GM18517 (cell line): Measurements from ENCODE around the gene TMEM255B.
"Not testable (repeated sequence)": the region's sequence is repeated elsewhere in the genome, so short reads cannot be mapped to it uniquely, and the experiment has no call there.

ENCODE experiments used
- ATAC-seq: cut with Tn5 transposase; IDR thresholded peaks from one replicate; pipeline ENCODE4 v1.9.1; 2021; ENCODE audit warnings: mild to moderate bottlenecking, moderate library complexity; ENCODE audit not compliant: unreplicated experiment

The TMEM255B gene

DNA sequence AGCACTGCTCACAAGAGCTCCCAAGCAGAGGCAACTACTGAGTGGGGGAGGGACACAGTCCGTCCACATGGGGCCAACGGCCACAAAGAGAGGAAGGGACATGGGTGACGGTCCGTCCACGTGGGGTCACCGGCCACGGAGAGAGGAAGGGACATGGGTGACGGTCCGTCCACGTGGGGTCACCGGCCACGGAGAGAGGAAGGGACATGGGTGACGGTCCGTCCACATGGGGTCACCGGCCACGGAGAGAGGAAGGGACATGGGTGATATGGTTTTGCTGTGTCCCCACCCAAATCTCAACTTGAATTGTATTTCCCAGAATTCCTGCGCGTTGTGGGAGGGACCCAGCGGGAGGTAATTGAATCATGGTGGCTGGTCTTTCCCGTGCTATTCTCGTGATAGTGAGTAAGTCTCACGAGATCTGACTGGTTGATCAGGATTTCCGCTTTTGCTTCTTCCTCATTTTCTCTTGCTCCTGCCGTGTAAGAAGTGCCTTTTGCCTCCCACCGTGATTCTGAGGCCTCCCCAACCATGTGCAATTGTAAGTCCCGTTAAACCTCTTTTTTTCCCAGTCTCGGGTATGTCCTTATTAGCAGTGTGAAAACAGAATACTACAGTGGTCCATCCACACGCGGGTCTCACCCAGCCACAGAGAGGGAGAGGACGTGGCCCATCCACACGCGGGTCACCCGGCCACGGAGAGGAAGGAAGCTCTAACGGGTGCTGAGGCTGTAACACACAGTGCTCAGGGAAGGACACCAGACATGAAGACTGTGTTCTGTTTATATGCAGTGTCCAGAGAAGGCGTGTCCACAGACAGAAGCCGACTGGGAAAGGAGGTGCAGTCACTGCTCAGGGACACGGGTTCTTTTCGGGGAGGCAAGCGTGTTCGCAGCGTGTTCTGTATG lies 56.4 kb downstream of the TMEM255B start:
- ATAC-seq = no peak

DNA sequence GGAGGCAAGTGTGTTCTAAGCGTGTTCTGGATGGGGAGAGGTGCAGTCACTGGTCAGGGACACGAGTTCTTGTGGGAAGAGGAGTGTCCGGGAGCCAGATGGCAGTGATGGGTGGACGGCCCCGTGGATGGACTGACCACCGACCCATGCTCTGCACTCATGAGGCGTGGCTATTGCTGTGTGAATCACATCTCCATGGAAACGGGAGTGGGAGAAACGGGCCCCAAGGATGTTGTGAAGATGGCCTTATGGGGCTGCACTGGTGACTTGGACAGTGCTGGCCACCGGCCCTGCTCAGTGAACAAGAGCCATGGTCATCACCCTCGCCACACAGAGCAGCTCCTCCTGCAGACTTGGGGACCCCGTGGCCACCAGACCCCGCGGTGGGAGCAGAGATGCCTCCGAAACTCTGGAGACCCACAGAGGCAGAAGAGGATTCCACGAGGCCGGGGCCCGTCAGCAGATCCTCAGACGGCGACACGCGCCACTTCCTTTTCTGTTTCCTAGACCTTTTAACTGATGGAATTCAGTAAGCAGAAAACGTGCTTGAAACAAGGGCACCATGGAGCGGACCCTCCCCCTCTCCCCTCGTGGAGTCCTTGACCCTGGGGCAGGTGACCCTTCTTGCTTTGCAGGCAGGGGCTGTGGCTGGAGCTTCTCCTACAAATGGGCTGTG lies 57.4 kb downstream of the TMEM255B start:
- ATAC-seq = no peak

DNA sequence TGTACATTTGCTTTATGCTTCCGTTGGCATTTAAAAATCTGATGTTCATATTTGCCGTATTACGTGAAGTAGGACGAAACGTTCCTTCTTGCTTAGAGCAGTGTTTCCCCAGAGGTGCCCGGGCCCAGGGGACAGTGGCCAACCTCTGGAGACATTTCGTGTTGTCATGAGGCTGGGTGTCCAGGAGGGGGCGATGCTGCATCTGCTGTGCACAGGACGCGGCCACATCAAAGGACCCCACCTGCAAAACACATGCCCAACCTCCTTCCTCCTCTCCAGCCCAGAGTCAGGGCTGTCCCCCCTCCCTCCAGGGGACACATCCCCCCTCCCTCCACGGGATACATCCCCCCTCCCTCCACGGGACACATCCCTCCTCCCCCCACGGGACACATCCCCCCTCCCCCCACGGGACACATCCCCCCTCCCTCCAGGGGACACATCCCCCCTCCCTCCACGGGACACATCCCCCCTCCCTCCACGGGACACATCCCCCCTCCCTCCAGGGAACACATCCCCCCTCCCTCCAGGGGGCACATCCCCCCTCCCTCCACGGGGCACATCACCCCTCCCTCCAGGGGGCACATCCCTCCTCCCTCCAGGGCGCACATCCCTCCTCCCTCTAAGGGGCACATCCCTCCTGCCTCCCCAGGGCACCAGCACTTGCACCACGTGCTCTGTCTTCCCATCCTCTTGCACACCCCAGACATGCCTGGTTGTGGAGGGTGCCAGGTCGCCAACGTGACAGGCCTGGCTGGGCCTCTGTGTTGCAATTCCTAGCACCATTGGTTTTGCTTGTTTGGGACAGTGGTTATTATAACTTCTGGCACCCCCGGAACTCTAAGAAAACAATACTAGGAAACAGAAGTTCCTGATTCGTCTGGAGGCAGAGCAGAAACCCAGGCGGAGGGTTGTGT lies 58.2 kb downstream of the TMEM255B start:
- ATAC-seq = no peak

DNA sequence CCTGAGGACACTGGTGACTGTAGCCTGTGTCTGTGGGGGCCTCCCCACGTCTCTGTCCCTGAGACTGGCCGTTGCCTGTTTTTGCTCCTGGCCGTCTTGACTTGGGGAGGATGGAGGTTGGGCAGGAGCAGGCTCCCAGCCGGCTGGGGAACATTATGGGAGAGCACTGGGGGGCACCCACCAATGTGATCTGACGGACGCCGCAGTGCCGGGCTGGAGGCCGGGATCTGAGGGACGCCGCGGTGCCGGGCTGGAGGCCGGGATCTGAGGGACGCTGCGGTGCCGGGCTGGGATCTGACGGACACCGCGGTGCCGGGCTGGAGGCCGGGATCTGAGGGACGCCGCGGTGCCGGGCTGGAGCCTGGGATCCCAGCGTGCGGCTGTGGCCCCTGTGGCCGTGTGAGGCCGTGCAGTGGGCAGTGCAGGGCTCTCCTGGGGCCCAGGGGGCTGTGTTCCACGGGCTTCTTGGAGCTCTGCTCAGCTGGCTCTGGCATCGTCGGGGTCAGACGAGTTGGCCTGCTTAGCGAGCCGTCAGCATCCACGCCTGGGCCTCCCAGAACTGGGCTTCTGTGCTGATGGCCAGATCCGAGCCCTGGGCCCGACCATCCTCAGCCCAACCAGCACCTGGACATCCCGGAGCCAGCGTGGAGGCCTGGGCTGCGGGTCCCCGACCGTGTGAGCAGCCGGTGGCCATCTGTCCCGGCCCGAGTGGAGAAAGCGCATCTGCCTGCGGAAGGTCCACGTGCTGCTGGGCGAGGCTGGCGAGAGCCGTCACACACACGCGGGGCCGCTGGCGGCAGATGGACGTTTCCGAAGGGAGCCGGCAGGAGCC lies 59.0 kb downstream of the TMEM255B start:
- ATAC-seq = no peak

DNA sequence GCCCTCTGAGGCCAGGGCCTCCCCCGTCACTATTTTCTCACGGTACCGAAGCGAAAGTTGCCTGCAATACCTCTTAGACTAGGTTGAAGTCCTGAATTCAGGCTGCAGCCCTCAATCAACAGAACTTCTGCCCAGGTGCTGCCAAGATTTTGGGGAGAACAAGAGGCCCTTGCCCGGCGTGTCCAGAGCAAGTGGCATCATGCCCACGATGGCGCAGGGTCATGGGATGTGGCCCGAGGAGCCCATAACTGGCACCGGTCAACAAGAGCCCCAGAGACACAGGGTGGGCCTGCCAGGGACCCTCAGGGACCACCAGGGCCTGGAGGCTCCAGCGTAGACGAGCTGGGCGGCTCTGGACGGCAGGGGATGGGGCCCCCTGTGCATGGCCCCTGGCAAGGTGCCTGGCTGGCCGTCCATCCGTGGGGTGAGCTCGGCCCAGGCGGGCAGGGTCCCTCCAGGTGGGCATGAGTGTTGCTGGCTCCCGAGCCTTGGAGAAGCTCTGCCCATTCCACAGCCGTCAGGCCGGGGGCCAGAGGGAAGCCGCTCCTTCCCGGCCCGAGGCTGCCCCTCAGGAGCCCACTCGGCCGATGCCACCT lies 59.8 kb downstream of the TMEM255B start:
- no peak for ATAC-seq

DNA sequence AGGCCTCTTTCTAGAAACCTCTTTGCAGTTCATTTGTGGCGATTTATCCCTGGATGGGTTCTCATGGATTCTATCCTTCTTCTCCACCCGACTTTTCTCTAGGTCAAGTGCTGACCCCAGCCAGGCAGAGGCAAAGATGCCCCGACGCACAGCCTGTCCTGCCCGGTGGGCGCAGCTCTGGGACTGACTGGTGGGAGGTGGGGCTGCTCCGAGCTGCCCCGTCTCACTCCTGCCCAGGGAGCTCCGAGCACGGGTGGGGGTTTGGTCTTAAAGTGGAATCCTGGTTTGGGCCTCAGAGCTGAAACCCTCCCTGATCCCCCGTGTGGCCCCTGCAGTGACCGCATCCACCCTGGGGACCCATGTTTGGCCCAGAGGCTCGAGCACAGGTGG lies 60.3 kb downstream of the TMEM255B start:
- no peak for ATAC-seq

DNA sequence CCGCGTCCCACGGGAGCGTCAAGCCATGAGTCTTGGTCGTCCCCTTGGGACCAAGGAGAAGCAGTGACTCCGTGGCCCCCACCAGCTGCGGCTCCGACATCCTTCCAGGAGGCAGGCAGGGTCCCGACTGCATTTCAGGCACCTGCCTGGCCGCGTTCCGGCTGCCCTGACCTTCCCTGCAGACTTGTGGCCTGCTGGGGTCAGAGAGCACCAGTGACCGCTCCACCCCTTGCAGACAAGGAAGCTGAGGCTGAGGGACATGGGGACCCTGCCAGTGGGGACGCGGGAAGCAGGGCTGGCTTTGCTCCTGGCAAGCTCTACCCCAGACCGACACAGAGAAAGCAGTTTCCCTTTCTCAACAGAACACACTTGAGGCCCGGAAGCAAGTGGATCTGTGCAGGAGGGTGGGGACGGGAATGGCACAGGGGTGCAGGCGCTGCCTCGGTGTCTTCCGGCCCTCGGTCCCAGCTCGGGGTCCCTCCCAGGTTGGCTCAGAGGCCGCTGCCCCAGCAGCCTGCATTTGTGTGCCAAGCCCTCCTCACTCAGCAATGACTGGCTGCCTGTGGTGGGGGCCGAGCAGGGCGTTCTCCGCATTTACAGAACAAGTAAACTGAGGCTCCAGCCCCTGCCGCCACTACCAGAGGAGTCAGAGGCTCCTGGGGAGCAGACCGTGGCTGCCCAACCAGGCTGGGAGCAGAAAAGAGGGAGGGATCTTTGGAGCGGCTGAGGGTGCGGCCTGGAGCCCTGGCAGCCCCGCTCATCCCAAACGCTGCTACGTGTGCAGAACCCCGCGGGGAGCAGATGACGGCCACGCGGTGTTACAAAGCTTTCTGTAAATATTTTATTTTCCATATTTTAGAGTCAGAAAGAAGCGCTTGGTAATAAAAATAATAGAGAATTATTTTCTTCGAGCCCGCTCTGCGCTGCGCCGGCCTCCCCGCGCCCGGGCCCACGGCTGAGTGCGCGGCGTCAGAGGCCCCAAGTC lies 61.0 kb downstream of the TMEM255B start:
- no peak for ATAC-seq

DNA sequence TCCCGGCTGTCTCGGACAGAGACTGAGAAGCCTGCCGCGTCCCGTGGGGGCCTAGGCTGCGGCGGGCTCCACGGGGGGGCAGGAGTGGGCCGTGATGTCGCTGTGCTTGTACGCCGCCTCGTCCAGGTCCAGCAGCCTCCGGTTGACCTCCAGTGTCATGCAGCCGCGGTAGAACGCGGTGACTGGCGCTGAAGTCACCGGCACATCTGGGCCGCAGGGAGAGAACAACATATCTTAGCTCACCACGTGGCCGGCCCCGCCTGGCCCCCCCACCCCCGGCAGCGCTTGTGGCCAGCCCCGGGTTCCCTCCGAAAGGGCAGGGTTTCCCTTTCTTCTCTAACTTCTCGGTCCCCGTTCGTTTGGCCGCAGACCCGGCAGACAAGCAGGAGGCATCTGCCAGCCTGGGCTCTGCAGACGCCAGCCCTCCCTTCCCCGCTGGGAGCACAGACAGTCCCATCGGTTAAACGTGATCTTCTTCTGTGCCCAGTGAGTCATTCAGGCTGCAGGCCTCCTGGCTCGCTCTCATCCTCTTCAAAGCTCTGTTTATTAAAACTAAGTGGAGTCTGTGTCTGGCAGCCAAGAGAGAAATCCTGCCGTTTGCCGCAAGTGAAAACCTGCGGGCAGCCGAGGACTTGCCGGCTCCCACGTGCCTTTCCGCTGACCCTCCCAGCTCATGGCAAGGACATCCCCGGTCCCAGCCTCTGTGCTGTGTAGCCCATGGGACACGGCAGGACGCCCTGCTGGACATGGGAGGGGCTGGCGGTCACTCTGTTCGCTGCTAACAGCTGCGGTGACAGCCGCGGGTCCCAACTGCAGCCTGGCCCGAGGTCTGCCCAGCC lies 62.0 kb downstream of the TMEM255B start:
- ATAC-seq = no peak

DNA sequence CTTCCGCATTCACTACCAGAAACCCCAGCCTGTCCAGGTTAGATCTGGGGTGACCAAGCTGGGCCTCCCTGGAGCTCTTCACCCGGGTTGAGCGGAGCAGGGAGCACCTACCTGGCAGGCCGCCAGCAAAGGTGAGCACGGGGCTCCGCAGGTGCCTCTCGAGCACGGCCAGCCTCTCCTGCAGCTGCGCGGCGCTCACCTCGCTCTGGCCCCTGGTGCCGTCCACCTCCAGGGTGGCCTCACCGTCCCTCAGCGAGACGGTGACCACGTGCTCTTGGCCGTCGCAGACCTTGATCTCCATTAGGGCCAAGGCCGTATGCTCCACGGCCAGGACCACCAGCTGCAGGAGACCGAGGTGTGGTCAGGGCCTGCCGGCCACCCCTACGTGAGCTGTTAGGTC lies 62.8 kb downstream of the TMEM255B start:
- ATAC-seq = no peak

DNA sequence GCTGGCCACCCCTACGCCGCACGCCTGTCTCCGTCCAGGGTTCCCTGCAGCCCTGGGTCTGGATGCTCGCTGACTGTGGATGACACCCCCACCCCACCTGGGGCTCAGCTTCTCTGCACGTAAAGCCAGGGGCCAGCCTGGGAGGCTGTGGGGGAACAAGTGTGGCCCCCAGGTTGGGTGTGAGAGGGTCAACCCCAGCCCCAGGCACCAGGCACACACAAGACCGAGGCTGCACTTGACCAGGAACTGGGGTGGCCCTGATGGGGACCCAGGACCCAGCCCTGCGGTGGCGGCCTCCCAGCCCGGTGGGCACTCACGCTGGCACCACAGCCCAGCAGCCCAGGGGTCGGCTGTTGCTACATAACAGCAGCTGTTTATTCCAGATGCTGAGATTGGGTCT lies 63.2 kb downstream of the TMEM255B start:
- ATAC-seq = no peak

DNA sequence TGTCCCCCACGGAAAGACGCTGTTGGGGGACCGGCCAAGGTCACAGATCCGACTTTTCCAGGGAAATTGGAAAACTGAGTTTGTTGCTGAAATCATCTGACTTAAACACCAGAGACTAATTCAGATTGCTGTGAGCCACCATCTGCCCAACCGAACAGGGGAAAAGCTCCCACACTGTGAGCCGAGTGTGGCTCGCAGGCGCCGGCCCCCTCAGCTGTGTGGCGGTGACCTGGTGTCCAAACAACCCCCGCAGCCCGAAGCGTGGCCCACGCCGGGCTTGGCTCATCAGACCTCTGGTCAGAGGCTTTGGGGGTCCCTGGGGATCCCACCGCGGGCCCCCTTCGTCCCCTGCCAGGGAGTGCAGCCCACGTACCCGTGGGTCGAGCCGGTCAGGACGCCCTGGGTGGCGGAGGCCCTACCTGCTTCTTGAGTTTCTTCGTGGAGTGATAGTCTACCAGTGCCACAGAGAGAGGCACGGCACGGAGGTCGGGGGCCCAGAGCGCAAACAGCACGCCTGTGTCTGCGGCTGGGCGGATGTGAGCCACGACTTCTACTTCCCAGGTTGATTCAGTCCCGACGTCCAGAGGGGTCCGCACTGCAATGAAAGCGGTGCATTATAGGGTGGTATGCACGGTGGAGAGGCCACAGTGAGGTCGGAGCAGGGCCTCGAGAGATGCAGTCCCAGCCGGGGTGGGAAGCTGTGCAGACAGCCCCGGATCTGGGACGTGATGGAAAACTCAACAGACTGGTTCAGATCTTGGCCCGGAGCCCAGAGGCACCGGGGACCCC lies 64.1 kb downstream of the TMEM255B start:
- ATAC-seq = no peak

DNA sequence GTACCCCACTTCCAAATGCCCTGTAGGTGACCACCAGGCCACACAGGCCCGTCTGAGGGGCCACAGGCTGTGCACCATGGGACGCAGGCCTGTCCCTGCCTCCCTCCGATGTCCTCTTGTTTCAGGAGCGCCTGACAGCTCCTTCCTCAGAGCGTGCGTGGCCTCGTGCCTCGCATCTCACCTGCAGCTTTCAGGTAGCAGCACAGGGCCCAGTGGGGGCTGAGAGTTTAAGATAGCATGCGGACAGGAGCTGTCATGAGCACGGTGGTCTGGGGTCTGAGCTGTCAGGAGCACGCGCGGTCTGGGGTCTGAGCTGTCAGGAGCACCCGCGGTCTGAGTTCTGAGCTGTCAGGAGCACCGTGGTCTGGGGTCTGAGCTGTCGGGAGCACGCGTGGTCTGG lies 64.7 kb downstream of the TMEM255B start:
- ATAC-seq = no peak

DNA sequence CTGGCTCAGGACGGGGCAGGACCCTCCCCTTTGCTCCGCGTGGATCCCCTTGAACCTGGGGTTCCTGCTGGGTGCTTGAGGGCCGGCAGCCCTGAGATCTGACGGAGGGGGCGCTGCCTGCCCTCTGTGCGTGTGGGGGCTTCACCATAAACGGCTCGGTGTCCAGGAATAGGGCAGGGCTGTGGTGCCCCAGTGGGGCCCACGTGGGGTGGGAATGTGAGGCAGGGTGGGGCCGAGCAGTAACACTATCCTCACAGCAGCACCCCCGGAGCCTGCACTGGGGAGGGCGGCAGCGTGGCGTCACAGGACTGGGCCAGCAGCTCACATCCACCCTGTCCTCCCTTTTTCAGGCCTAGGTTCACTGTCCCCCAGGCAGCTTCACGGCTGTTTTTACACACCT lies 66.8 kb downstream of the TMEM255B start:
- ATAC-seq = no peak

DNA sequence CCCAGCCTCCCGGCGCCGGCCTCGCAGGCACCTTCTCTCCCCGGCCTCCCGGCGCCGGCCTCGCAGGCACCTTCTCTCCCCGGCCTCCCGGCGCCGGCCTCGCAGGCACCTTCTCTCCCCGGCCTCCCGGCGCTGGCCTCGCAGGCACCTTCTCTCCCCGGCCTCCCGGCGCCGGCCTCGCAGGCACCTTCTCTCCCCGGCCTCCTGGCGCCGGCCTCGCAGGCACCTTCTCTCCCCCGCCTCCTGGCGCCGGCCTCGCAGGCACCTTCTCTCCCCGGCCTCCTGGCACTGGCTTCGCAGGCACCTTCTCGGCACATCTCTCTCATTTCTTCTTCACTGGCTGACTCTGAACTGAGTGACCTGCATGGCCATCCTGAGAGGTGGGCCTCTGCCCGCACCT lies 67.4 kb downstream of the TMEM255B start:
- not testable (repeated sequence) for ATAC-seq

DNA sequence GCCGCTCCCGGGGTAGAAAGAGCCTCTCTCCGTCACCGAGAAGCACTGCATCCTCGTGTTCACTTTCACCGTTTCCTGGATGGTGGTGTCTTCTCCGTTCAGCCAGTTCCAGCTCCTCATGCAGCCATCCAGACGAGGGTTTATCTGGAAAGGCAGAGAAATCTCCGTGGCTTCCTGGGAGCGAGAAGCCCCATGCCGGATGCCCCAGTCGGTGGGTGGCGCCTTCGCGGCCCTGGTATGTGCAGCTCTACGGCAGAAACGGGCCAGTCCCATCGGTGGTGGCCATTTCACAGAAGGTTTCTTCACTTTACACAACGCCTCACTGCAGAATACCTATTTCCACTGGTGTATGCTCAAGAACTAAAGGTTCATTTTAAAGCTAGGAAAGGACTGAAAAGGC lies 68.0 kb downstream of the TMEM255B start:
- ATAC-seq = no peak

DNA sequence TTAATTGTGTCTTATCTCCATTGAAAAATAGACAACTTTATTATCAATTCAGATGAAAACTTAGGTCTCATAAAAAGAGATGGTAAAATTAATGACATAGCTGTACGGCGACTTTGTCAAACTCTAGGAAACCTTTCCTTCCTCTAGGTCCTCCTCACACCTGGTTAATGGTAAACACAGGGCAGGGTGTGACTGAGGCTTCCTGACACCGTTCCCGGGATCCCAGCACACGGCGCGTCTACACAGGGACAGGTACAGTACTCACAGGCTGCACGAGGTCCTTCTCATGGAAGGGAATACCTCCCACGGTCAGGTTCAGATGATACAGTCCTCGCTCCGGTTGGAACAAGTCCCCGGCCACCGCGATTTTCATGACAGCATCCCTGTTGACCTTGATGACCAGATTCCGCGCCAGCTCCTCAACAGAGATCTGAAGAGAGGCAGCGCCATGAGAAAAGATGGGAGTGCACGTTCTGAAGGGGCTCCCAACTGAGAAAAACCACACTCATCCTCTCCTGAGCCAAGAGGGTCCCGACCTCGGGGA lies 69.3 kb downstream of the TMEM255B start:
- ATAC-seq = no peak

DNA sequence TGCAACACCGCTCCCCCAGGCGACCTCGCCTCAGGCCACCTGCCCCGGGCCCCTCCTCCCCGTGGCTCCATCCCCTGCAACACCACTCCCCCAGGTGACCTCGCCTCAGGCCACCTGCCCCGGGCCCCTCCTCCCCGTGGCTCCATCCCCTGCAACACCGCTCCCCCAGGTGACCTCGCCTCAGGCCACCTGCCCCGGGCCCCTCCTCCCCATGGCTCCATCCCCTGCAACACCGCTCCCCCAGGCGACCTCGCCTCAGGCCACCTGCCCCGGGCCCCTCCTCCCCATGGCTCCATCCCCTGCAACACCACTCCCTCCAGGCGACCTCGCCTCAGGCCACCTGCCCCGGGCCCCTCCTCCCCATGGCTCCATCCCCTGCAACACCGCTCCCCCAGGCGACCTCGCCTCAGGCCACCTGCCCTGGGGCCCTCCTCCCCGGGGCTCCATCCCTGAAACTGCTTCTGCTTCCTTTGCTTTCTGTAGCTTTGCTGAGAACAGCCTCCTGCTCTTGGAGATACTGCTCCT lies 71.5 kb downstream of the TMEM255B start:
- not testable (repeated sequence) for ATAC-seq
